ENCODE data around the gene ANKRD33B.
A peak's percentile ranks its signal among the peaks of the same experiment; 100 is the strongest.

ANKRD33B gene

DNA sequence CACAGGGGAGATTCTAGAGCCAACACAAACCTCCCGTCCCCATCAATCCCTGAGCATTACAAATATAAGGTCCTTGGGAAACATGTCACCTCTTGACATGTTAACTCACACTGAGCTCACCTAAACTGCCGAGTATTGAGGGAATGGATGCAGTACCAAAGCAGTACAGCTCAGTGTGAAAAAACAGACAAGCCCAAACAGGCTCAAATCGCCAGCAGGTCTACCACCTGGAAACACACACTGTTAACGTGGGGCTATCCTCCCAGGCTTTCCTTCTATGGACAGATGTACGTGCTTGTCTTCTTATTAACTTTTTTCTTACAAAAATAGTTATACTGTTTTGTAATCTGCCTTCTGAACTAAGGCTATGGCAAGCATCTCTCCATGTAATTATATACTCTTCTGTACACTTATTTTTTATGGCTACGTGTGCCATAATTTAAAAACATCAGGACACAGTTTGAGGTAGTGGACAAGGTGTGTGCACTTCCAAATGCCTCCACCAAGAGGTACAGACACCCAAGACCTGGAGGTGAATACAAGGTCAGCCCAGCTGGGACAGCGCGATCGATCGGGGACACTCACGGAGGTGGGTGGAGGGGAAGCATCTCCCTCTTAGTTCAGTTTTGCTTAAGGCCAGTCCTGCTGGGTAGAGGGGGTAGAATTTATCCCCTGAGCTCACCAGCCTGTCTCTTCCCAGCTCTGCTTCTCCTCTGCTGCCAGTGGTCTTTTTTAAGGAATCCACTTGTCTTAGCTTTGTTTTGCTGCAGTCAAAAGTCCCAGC is 120.6 kb downstream of the ANKRD33B start:
- TF ChIP-seq Cebpa-rat (IDR thresholded peaks at IDR 0.05) = no peak
- H3K4me3 ChIP-seq = no peak overlapping the region
- peaks cover 32% of the 10 kb centered on the region for H3K9me3 ChIP-seq
- peaks cover 36% of the 10 kb centered on the region; the same call in 1 of the 2 replicates for H4K20me1 ChIP-seq
- H3K27me3 ChIP-seq = no peaks in the 10 kb centered on the region
- H3K9ac ChIP-seq = no peak overlapping the region
- no peak overlapping the region for H3K27ac ChIP-seq
- peaks cover 96% of the 10 kb centered on the region for H3K36me3 ChIP-seq
- H3K4me1 ChIP-seq = peaks cover 32% of the 10 kb centered on the region
- no peak overlapping the region for H3K4me2 ChIP-seq

GRCh38 chr5:10685115-10685521 is 121.2 kb downstream of the ANKRD33B start:
- Histone ChIP-seq H3K9me3 (peaks cover 36% of the 10 kb centered on the region), H3K4me3 (no peak overlapping the region), H3K4me2 (no peak overlapping the region), H3K4me1 (peaks cover 31% of the 10 kb centered on the region), H3K36me3 (peaks cover 96% of the 10 kb centered on the region), H3K9ac (no peak overlapping the region), H3K27me3 (no peaks in the 10 kb centered on the region), H4K20me1 (peaks cover 36% of the 10 kb centered on the region; the same call in 1 of the 2 replicates), H3K27ac (no peak overlapping the region)
- TF ChIP-seq Cebpa-rat (IDR thresholded peaks at IDR 0.05) = no peak

GRCh38 chr5:10686890-10687289 is 123.0 kb downstream of the ANKRD33B start:
- no peak overlapping the region for H3K27ac ChIP-seq
- H3K27me3 ChIP-seq = no peaks in the 10 kb centered on the region
- H4K20me1 ChIP-seq = peaks cover 48% of the 10 kb centered on the region; the same call in 1 of the 2 replicates
- H3K4me3 ChIP-seq = no peak overlapping the region
- peaks cover 85% of the 10 kb centered on the region for H3K36me3 ChIP-seq
- H3K9me3 ChIP-seq = peaks cover 36% of the 10 kb centered on the region
- no peak for TF ChIP-seq Cebpa-rat (IDR thresholded peaks at IDR 0.05)
- H3K4me2 ChIP-seq = no peak overlapping the region
- no peak overlapping the region for H3K9ac ChIP-seq
- peaks cover 13% of the 10 kb centered on the region for H3K4me1 ChIP-seq

DNA sequence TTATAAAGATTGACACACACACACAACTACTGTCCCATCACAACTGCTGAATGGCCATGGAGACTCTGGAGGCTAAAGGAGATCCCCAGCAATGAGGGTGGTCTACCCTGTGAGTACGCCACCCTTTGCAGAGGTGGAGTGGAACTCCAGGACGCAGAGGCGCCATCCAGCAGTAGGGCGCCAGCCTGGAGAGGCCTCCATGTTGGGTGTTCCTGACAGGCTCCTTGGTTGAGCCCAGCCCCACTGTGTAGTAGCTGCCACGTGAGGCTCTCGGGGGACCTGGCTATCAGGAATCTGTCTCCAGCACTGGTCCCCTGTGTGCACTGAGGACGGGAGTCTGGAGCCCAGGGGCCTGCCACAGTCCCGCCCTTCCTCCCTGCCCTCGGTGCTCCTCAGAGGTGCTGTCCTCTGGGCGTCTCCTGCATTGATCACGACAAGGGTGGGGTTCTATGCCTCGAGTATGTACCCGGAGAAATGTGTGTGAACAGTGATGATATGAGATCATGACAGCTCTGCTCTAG is 124.8 kb downstream of the ANKRD33B start:
- Histone ChIP-seq H3K4me2 (no peak overlapping the region), H3K27me3 (no peaks in the 10 kb centered on the region), H3K36me3 (peaks cover 83% of the 10 kb centered on the region), H3K9me3 (peaks cover 36% of the 10 kb centered on the region), H3K27ac (no peak overlapping the region), H4K20me1 (peaks cover 49% of the 10 kb centered on the region), H3K4me3 (no peak overlapping the region), H3K9ac (no peak overlapping the region), H3K4me1 (no peaks in the 10 kb centered on the region)
- TF ChIP-seq Cebpa-rat (IDR thresholded peaks at IDR 0.05) = no peak

- Histone ChIP-seq H4K20me1 (peaks cover 49% of the 10 kb centered on the region), H3K4me1 (no peaks in the 10 kb centered on the region), H3K36me3 (peaks cover 87% of the 10 kb centered on the region), H3K4me2 (no peak overlapping the region), H3K9ac (no peak overlapping the region), H3K27me3 (no peaks in the 10 kb centered on the region), H3K4me3 (no peak overlapping the region), H3K9me3 (peaks cover 36% of the 10 kb centered on the region), H3K27ac (no peak overlapping the region)
- TF ChIP-seq Cebpa-rat (IDR thresholded peaks at IDR 0.05) = no peak
Measured at GRCh38 chr5:10689391-10690081, 125.7 kb downstream of the ANKRD33B start.

DNA sequence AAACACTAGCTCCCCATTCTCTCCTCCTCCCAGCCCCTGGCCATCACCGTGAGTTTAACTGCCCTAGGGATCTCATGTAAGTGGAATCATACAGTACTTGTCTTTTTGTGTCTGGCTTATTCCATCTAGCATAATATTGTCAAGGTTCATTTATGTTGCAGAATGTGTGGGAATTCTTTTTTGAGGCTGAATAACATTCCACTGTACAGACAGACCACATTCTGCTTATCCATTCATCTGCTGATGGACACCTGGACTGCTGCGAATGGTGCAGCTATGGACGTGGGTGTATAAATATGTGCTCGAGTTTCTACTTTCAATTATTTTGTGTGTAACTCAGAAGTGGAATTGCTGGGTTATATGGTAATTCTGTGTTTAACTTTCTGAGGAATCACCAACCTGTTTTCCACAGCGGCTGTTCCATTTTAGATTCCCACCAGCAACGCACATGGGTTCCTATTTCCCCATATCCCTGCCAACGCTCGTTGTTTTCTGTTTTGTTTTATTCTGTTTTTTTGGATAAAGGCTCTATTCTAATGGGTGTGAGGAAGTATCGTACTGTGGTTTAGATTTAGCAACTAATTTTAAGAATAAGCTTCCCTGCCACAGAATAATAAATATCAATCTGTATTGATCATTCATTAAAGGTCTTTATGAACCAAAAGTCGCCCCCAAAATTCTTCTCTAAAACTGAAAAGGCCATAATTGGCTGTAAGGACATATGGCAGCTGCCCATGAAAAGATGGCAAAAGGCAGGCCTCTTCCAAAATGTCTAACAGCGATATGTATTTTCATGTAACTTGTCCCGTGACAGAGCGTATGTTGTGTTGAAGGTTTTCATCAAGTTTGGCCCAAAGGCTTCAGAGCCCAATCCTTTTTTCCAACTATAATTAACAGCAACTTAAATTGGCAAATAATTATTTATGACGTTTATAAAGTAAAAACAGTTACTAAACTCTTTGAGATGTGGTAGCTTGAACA is 126.9 kb downstream of the ANKRD33B start:
- peaks cover 36% of the 10 kb centered on the region for H3K9me3 ChIP-seq
- H3K4me2 ChIP-seq = no peak overlapping the region
- peaks cover 49% of the 10 kb centered on the region for H4K20me1 ChIP-seq
- no peak for TF ChIP-seq Cebpa-rat (IDR thresholded peaks at IDR 0.05)
- no peak overlapping the region for H3K9ac ChIP-seq
- H3K27me3 ChIP-seq = no peaks in the 10 kb centered on the region
- H3K4me3 ChIP-seq = no peak overlapping the region
- H3K4me1 ChIP-seq = peaks cover 9% of the 10 kb centered on the region
- H3K27ac ChIP-seq = no peak overlapping the region
- H3K36me3 ChIP-seq = peaks cover 77% of the 10 kb centered on the region

- no peak overlapping the region for H3K4me2 ChIP-seq
- no peak overlapping the region for H3K9ac ChIP-seq
- no peak overlapping the region for H3K27ac ChIP-seq
- no peak overlapping the region for H3K4me3 ChIP-seq
- H3K4me1 ChIP-seq = peaks cover 23% of the 10 kb centered on the region
- H3K27me3 ChIP-seq = no peaks in the 10 kb centered on the region
- peaks cover 61% of the 10 kb centered on the region for H4K20me1 ChIP-seq
- no peak for TF ChIP-seq Cebpa-rat (IDR thresholded peaks at IDR 0.05)
- H3K9me3 ChIP-seq = peaks cover 28% of the 10 kb centered on the region
- H3K36me3 ChIP-seq = peaks cover 64% of the 10 kb centered on the region
Measured at GRCh38 chr5:10691826-10692785, 128.2 kb downstream of the ANKRD33B start.

DNA sequence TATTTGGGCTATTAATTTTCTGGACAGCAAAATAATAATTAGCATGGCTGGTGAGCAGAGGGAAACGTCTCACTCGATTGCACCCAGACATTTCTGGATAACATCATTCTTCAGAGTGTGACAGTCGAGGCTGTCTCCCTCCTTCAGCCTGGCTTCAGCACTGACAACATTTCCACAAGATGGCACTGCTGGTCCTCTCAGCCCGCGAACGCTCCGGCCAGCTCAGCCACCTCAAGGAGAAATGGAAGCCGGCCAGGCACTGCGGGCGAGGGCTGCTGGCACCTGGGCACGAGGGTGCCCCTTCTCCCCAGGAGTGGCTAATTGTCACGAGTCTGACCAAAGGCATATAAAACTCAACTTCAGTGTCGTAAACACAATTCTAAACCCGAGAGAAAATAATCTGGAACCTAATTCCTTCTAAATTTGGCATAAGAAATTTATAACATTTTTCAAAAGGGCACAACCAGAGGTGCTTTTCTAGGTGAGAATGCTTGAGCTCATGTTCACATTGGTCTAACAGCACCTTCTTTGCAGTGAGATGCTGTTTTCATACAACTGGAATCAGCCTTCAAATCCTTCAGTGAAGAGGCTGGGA is 131.3 kb downstream of the ANKRD33B start:
- TF ChIP-seq Cebpa-rat (IDR thresholded peaks at IDR 0.05) = no peak
- H3K4me2 ChIP-seq = peak overlapping the region; percentile 41
- H3K9me3 ChIP-seq = no peaks in the 10 kb centered on the region
- H3K27me3 ChIP-seq = no peaks in the 10 kb centered on the region
- H4K20me1 ChIP-seq = peaks cover 92% of the 10 kb centered on the region
- H3K4me1 ChIP-seq = peaks cover 37% of the 10 kb centered on the region
- no peak overlapping the region for H3K4me3 ChIP-seq
- no peak overlapping the region for H3K27ac ChIP-seq
- H3K36me3 ChIP-seq = peaks cover 33% of the 10 kb centered on the region
- no peak overlapping the region for H3K9ac ChIP-seq

Measured in BLaER1 (cell line).